H1 (cell line): ENCODE data around the gene SPATS1. TPM values are rescaled to one million over a fixed set of nuclear protein-coding genes. Genes with fewer than 3 reads are reported as not detected.

Experiments used
- CTCF ChIA-PET: fragments of 300-600 bp; sonication (Branson Sonifier 250); formaldehyde crosslinking; loops from one replicate; lab custom pipeline; 2021; ENCODE audit not compliant: partially characterized antibody; lab: Charles Lee
- POLR2A ChIA-PET: fragments of 300-600 bp; sonication (Branson Sonifier 250); formaldehyde crosslinking; loops from one replicate; lab custom pipeline; 2021; ENCODE audit warnings: inconsistent platforms; ENCODE audit not compliant: partially characterized antibody; lab: Charles Lee
- DNase-seq, 2 experiments: peaks; one replicate each; pipeline versions ENCODE4 v3.0.0 to v3.0.0-alpha.2; 2010 to 2022; ENCODE audit warnings: low spot score in 2 of 2, low read depth in 1 of 2, mixed read lengths in 1 of 2
- FAIRE-seq: peaks from 2 replicates; lab custom pipeline; 2011; peaks lifted over from hg19 to GRCh38; lab: Jason Lieb, UNC
- H2AFZ ChIP-seq: 2 replicates; pipeline ENCODE4 v1.8.1; 2012; ENCODE audit warnings: low read length, inconsistent platforms
- H2AK5ac ChIP-seq: 2 replicates; pipeline ENCODE4 v1.6.1; 2013; ENCODE audit warnings: low read depth, low read length
- H2BK120ac ChIP-seq: replicated peaks from 2 replicates; pipeline ENCODE3; 2013; ENCODE audit warnings: low read depth, low read length, inconsistent platforms
- H2BK12ac ChIP-seq: 2 replicates; pipeline ENCODE4 v1.6.1; 2013; ENCODE audit warnings: low read depth, low read length
- H2BK15ac ChIP-seq: 2 replicates; pipeline ENCODE4 v1.6.1; 2013; ENCODE audit warnings: low read length
- H2BK20ac ChIP-seq: 2 replicates; pipeline ENCODE4 v1.6.1; 2013; ENCODE audit warnings: low read length
- H2BK5ac ChIP-seq: 2 replicates; pipeline ENCODE4 v1.6.1; 2013; ENCODE audit warnings: low read depth, low read length
- H3K14ac ChIP-seq: 2 replicates; pipeline ENCODE4 v1.6.1; 2013; ENCODE audit warnings: inconsistent platforms; ENCODE audit not compliant: insufficient read length
- H3K18ac ChIP-seq: 2 replicates; pipeline ENCODE4 v1.6.1; 2013; ENCODE audit warnings: low read length; ENCODE audit errors: extremely low read depth
- H3K23ac ChIP-seq: 2 replicates; pipeline ENCODE4 v1.6.1; 2013; ENCODE audit warnings: inconsistent platforms; ENCODE audit not compliant: insufficient read length
- H3K23me2 ChIP-seq: 2 replicates; pipeline ENCODE4 v1.6.1; 2013; ENCODE audit warnings: low read depth, low read length
- H3K27ac ChIP-seq: 2 replicates; pipeline ENCODE4 v1.6.1; 2011; ENCODE audit warnings: low read depth, low read length, inconsistent platforms
- H3K27me3 ChIP-seq, 4 experiments: replicated peaks in 1 of 4; 1 replicate in 1 of 4; 2 replicates in 3 of 4; pipeline versions ENCODE4 v1.6.1 to v1.8.1; 2011 to 2013; ENCODE audit warnings: low read length in 3 of 4, mild to moderate bottlenecking in 3 of 4, inconsistent platforms in 2 of 4, mixed read lengths in 2 of 4, moderate library complexity in 1 of 4; ENCODE audit not compliant: control insufficient read depth in 3 of 4, insufficient read depth in 3 of 4; ENCODE audit errors: extremely low read depth in 1 of 4
- H3K36me3 ChIP-seq, 4 experiments: 2 replicates each; pipeline versions ENCODE4 v1.6.1 to v1.8.1; 2011 to 2013; ENCODE audit warnings: mild to moderate bottlenecking in 4 of 4, low read length in 3 of 4, moderate library complexity in 2 of 4, control low read depth in 1 of 4, inconsistent platforms in 1 of 4; ENCODE audit not compliant: insufficient read depth in 4 of 4, control insufficient read depth in 2 of 4
- H3K4ac ChIP-seq: replicated peaks from 2 replicates; pipeline ENCODE3; 2013; ENCODE audit warnings: low read length, low read depth, mixed read lengths, inconsistent platforms; ENCODE audit not compliant: insufficient read length
- H3K4me1 ChIP-seq, 4 experiments: replicated peaks in 1 of 4; 1 replicate in 1 of 4; 2 replicates in 3 of 4; pipeline versions ENCODE4 v1.6.1 to v1.8.1; 2011 to 2013; ENCODE audit warnings: low read length in 3 of 4, inconsistent platforms in 2 of 4, mixed read lengths in 1 of 4; ENCODE audit not compliant: insufficient read depth in 4 of 4, control insufficient read depth in 3 of 4
- H3K4me2 ChIP-seq, 2 experiments: 2 replicates each; pipeline versions ENCODE4 v1.6.1 to v1.8.1; 2011 to 2013; ENCODE audit warnings: low read depth in 2 of 2, low read length in 2 of 2, control low read depth in 1 of 2, inconsistent platforms in 1 of 2, mild to moderate bottlenecking in 1 of 2; ENCODE audit not compliant: insufficient read depth in 1 of 2
- H3K4me3 ChIP-seq, 4 experiments: fragments of 200-600, 300-600 bp in 1 of 4; sonication (generic), shearing (Covaris generic), sonication (Bioruptor Twin) in 1 of 4; 2 replicates each; pipeline versions ENCODE4 v1.5.1 to v1.8.1; 2011 to 2016; ENCODE audit warnings: low read length in 4 of 4, low read depth in 3 of 4, control low read depth in 2 of 4, inconsistent platforms in 2 of 4, mild to moderate bottlenecking in 2 of 4, mixed read lengths in 1 of 4, moderate library complexity in 1 of 4; ENCODE audit not compliant: insufficient read depth in 2 of 4; ENCODE audit errors: extremely low read depth in 1 of 4
- H3K56ac ChIP-seq: replicated peaks from 2 replicates; pipeline ENCODE3; 2013; ENCODE audit warnings: low read depth, mild to moderate bottlenecking, mixed read lengths, low read length, inconsistent platforms; ENCODE audit not compliant: insufficient read length
- H3K79me1 ChIP-seq: 2 replicates; pipeline ENCODE4 v1.6.1; 2013; ENCODE audit warnings: low read depth, low read length, control low read depth
- H3K79me2 ChIP-seq, 2 experiments: 2 replicates each; pipeline versions ENCODE4 v1.6.1 to v1.8.1; 2012 to 2013; ENCODE audit warnings: low read length in 2 of 2, mild to moderate bottlenecking in 2 of 2, inconsistent platforms in 1 of 2; ENCODE audit not compliant: insufficient read depth in 2 of 2, control insufficient read depth in 1 of 2
- H3K9ac ChIP-seq, 4 experiments: replicated peaks in 1 of 4; 1 replicate in 1 of 4; 2 replicates in 3 of 4; pipeline versions ENCODE4 v1.6.1 to v1.8.1; 2011 to 2013; ENCODE audit warnings: low read depth in 3 of 4, low read length in 3 of 4, control low read depth in 2 of 4, mild to moderate bottlenecking in 2 of 4, moderate library complexity in 2 of 4, inconsistent platforms in 1 of 4; ENCODE audit errors: extremely low read depth in 1 of 4
- H3K9me3 ChIP-seq, 2 experiments: 2 replicates each; pipeline versions ENCODE4 v1.6.1 to v1.8.1; 2012 to 2013; ENCODE audit warnings: mild to moderate bottlenecking in 2 of 2, moderate library complexity in 2 of 2, control low read depth in 1 of 2, inconsistent platforms in 1 of 2, low read depth in 1 of 2, low read length in 1 of 2, mixed read lengths in 1 of 2; ENCODE audit not compliant: insufficient read depth in 2 of 2
- H4K20me1 ChIP-seq, 2 experiments: replicated peaks in 1 of 2; 2 replicates each; pipeline versions ENCODE3 to v1.8.1; 2011 to 2013; ENCODE audit warnings: inconsistent platforms in 2 of 2, low read length in 2 of 2, mild to moderate bottlenecking in 1 of 2; ENCODE audit not compliant: insufficient read depth in 2 of 2, control insufficient read depth in 1 of 2
- H4K5ac ChIP-seq: 2 replicates; pipeline ENCODE4 v1.6.1; 2013; ENCODE audit warnings: low read length, low read depth, mixed read lengths, inconsistent platforms; ENCODE audit not compliant: insufficient read length
- H4K8ac ChIP-seq: 2 replicates; pipeline ENCODE4 v1.8.0; 2013; ENCODE audit warnings: mild to moderate bottlenecking, moderate library complexity, low read length, inconsistent platforms; ENCODE audit not compliant: insufficient read depth; ENCODE audit errors: extremely low read depth
- H4K91ac ChIP-seq: replicated peaks from 2 replicates; pipeline ENCODE3; 2013; ENCODE audit warnings: low read length, mixed read lengths, inconsistent platforms; ENCODE audit not compliant: insufficient read length
- CBX5 ChIP-seq: fragments of 300-800, 300-1000 bp; sonication (generic); IDR thresholded peaks from 2 replicates; pipeline ENCODE4 v1.7.1; 2016; ENCODE audit warnings: antibody characterized with exemption, low read length, low read depth
- GTF2F1 ChIP-seq: IDR thresholded peaks from 2 replicates; pipeline ENCODE4 v1.6.1; 2012; ENCODE audit warnings: low read depth, low read length, improper control_type of control experiment, borderline replicate concordance
- JUN ChIP-seq: IDR thresholded peaks from 2 replicates; pipeline ENCODE4 v1.6.1; 2011; ENCODE audit warnings: low read depth, mild to moderate bottlenecking, improper control_type of control experiment, low read length
- KDM1A ChIP-seq: fragments of 200-600, 300-600 bp; sonication (generic); IDR thresholded peaks from 2 replicates; pipeline ENCODE4 v1.7.1; 2016; ENCODE audit warnings: mild to moderate bottlenecking, low read length, borderline replicate concordance
- KDM5A ChIP-seq: fragments of 200-600 bp; IDR thresholded peaks from 2 replicates; pipeline ENCODE4 v1.7.1; 2012; ENCODE audit warnings: mild to moderate bottlenecking, low read length, inconsistent platforms, mixed read lengths
- NRF1 ChIP-seq: IDR thresholded peaks from 2 replicates; pipeline ENCODE4 v1.6.1; 2011; ENCODE audit warnings: mild to moderate bottlenecking, low read depth, low read length, improper control_type of control experiment
- PHF8 ChIP-seq: fragments of 200-600 bp; sonication (generic); conservative IDR thresholded peaks from 2 replicates; pipeline ENCODE4 v1.7.1; 2012; ENCODE audit warnings: low read depth, mild to moderate bottlenecking, inconsistent platforms, low read length, moderate library complexity
- POU5F1 ChIP-seq: IDR thresholded peaks from 2 replicates; pipeline ENCODE4 v1.6.1; 2011; ENCODE audit warnings: low read depth, mild to moderate bottlenecking, low read length, moderate library complexity
- RAD21 ChIP-seq, 2 experiments: IDR thresholded peaks in 1 of 2; conservative IDR thresholded peaks in 1 of 2; 2 replicates each; pipeline ENCODE4 v1.6.1; 2011; ENCODE audit warnings: low read depth in 2 of 2, low read length in 2 of 2, improper control_type of control experiment in 1 of 2, inconsistent platforms in 1 of 2, mild to moderate bottlenecking in 1 of 2, moderate library complexity in 1 of 2
- RFX5 ChIP-seq: IDR thresholded peaks from 2 replicates; pipeline ENCODE4 v1.6.1; 2011; ENCODE audit warnings: low read depth, low read length, improper control_type of control experiment, borderline replicate concordance
- SIRT6 ChIP-seq: IDR thresholded peaks from one replicate; pipeline ENCODE4 v1.7.1; 2012; ENCODE audit warnings: low read length, inconsistent platforms
- SP1 ChIP-seq: IDR thresholded peaks from 2 replicates; pipeline ENCODE4 v1.6.1; 2011; ENCODE audit warnings: low read depth, low read length
- TBP ChIP-seq: IDR thresholded peaks from 2 replicates; pipeline ENCODE4 v1.6.1; 2011; ENCODE audit warnings: low read depth, low read length, improper control_type of control experiment
- TCF12 ChIP-seq: IDR thresholded peaks from 2 replicates; pipeline ENCODE4 v1.6.1; 2011; ENCODE audit warnings: low read depth, mild to moderate bottlenecking, low read length
- TEAD4 ChIP-seq: IDR thresholded peaks from 2 replicates; pipeline ENCODE4 v1.6.1; 2012; ENCODE audit warnings: low read depth, low read length, inconsistent platforms, mixed read lengths
- WGBS, 2 experiments: shearing (Covaris generic) in 1 of 2; methylation state at CpG; one replicate each; pipeline versions ENCODE4 v1.1.6 to v1.1.7; 2013 to 2015; ENCODE audit warnings: low lambda C conversion rate in 2 of 2, mixed read lengths in 2 of 2, inconsistent platforms in 1 of 2, low coverage in 1 of 2, missing lambda C conversion rate in 1 of 2; ENCODE audit not compliant: insufficient replicate concordance in 2 of 2, insufficient coverage in 1 of 2, insufficient read length in 1 of 2; ENCODE audit errors: extremely low coverage in 1 of 2, missing lambda C conversion rate in 1 of 2; 5-methylcytosine and 5-hydroxymethylcytosine counted together
- polyA plus RNA-seq, 7 experiments: library from polyadenylated mRNA; depleted of rRNA in 3 of 7; stranded (reverse) in 5 of 7; unstranded in 2 of 7; fragments of >200 nt in 5 of 7; fragments of 200-250 nt in 2 of 7; gene quantifications; 1 replicate in 5 of 7; 2 replicates in 1 of 7; 4 replicates in 1 of 7; pipeline versions ENCODE4 v1.2.1 to v1.2.3, GENCODE V29; 2011 to 2013; ENCODE audit warnings: missing spikeins in 2 of 7, mixed read lengths in 2 of 7
- total RNA-seq: library from RNA; stranded (reverse); fragmentation: NEBNext Ultra II Directional; extraction: Animal tissue kit (Norgen Biotek cat#: 25700); gene quantifications from 2 replicates; pipeline ENCODE4 v1.2.1, GENCODE V29; 2021
- TF ChIP-seq, protein P1 (sequence below): IDR thresholded peaks from 2 replicates; pipeline ENCODE4 v1.6.1; 2012; ENCODE audit warnings: inconsistent platforms

The SPATS1 gene
- total and polyA plus RNA-seq, 2 of the 8 experiments (the other 6 are each of a cell fraction or from before 2014, with no cell fraction given) = not detected

DNA sequence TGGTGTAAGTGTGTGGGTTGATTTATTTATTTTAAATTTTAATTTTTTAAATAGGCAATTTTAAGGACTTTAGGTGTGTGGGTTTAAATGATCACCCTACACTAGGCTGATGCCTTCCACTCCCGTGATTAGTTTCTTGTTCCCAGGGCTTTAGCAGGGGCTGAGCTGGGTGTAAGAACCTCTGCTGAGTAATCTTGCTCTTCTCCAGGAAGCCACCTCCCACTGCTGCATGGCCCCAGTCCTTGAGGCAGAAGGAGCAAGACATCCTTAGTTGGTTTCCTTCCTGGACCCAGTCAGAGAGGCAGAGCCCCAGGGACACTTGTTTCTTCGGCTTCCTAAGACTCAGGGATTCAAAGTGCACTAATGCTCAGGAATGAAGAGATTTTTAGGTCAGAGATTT is 25.2 kb downstream of the SPATS1 start:
- Histone ChIP-seq H3K9ac (no peak overlapping the region), H3K79me1 (no peaks in the 10 kb centered on the region), H3K36me3 (no peaks in the 10 kb centered on the region), H3K18ac (no peak overlapping the region), H3K27me3 (no peaks in the 10 kb centered on the region), H2BK12ac (no peak overlapping the region), H4K5ac (no peak overlapping the region), H3K14ac (no peak overlapping the region), H3K4me1 (no peaks in the 10 kb centered on the region), H2BK15ac (no peak overlapping the region), H4K91ac (no peak overlapping the region), H4K8ac (no peak overlapping the region), H3K4ac (no peak overlapping the region), H3K23ac (no peak overlapping the region), H2BK120ac (no peak overlapping the region), H3K27ac (no peak overlapping the region), H2BK5ac (no peak overlapping the region), H3K23me2 (no peaks in the 10 kb centered on the region), H3K79me2 (no peaks in the 10 kb centered on the region), H3K9me3 (no peaks in the 10 kb centered on the region), H2BK20ac (no peak overlapping the region), H3K4me3 (no peak overlapping the region), H3K4me2 (no peak overlapping the region), H2AK5ac (no peak overlapping the region), H4K20me1 (no peaks in the 10 kb centered on the region), H3K56ac (no peak overlapping the region), H2AFZ (no peak overlapping the region)
- FAIRE-seq = no peak
- ChIA-PET CTCF (interaction anchor here (0.9 to 1.3 kb wide), 2 partner anchors 18 to 89 kb away, joined by 3 to 4 read pairs; no protein-coding TSS in a partner anchor), POLR2A (no interaction called here)
- no peak for DNase-seq
- 94% methylated on average over 2 of the region's 2 CpGs; no CpG with 5 or more reads in 1 of the 2 experiments for WGBS, 2 experiments
- TF ChIP-seq CBX5 (no peak), PHF8 (no peak), GTF2F1 (no peak), JUN (no peak), SIRT6 (no peak), NRF1 (no peak), RFX5 (no peak), KDM5A (no peak), TCF12 (no peak), TBP (no peak), KDM1A (no peak), POU5F1 (no peak), TEAD4 (no peak), SP1 (no peak), RAD21 (IDR thresholded peaks at IDR 0.05 in 1 of 2, conservative IDR thresholded peaks at IDR 0.05 in 1 of 2; ENCODE audit: low read depth in 2 of 2, low read length in 2 of 2) (no peak)
- TF ChIP-seq, protein P1, sequence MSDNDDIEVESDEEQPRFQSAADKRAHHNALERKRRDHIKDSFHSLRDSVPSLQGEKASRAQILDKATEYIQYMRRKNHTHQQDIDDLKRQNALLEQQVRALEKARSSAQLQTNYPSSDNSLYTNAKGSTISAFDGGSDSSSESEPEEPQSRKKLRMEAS = no peak
